NCI-H2107 treated with DMSO at 0.1 percent for 48 hours (cell line): ENCODE results near the gene BORCS6.

Source experiments
- DNase-seq: peaks from one replicate; lab custom pipeline; 2025; ENCODE audit not compliant: unreplicated experiment; lab: John Stamatoyannopoulos, UW

Gene BORCS6

DNA sequence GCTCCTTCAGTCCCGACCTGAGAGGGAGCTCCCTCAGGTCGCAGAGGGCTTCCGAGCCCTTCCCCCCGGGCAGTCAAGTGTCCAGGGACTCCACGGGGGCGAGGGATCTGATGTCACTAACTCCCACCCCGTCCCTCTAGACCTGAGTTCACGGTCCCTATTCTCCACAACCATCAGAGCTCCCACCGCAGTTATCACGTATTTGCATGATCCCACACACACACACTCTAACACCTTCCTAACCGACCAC lies 34.1 kb downstream of the BORCS6 start:
- DNase-seq: no peak

DNA sequence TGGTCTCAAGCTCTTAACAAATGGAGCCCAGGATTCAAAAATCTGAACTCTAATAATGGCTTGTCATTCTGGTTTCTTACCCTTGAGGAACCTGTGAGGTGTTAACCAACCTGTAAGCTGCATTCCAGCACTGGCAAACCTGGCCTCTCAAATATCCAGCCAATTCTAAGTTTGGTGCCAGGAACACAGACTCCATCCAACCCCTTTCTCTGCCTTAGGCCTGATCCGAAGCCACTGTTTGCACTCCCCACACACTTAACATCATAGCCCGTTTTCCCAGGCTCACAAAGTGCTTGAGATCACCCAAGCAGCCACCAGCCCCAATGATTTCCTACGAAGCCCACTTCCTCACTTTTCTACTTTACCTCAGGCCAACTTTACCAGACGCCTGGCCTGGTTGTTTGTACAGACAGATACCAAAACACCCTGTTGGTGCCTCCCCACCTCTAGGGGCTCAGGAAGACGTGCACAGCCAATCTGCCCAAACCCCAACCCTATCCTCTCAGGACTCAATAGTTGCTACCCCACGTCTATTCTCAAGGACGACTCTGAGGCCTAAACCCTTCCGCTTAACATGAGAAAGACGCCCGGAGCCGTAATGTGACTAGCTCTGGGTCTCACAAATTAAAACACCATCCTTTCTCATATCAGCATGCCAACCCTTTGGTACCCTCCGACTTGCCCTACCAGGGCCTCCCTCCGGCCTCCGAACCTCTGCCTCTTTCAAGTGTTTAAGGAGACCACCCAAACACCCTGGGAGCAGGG lies 34.6 kb downstream of the BORCS6 start:
- no peak for DNase-seq

DNA sequence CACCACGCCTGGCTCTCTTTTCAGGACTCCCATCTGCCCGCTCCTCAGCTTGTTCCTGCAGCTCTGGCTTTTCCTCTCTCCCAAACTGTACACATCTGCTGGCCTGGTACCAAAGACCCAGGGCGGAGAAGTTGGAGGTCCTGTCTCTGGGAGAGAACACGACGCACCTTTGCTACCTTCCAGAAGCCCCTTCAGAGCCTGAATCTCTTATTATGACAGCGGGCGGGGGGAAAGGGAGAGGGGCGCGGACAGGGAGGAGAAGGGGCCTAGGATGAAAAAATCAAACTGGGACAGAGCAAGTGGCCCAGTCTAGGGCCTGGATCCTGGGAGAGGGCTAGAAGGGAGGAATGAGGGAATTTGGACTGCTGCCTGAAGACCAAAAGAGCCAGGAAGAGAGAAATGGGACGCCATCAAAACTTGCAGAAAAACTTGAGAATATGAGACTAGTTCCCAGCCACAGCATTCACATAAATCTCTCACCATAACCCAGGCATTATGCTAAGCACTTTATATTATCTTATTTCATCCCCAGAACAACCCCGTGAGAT lies 35.3 kb downstream of the BORCS6 start:
- DNase-seq: no peak

DNA sequence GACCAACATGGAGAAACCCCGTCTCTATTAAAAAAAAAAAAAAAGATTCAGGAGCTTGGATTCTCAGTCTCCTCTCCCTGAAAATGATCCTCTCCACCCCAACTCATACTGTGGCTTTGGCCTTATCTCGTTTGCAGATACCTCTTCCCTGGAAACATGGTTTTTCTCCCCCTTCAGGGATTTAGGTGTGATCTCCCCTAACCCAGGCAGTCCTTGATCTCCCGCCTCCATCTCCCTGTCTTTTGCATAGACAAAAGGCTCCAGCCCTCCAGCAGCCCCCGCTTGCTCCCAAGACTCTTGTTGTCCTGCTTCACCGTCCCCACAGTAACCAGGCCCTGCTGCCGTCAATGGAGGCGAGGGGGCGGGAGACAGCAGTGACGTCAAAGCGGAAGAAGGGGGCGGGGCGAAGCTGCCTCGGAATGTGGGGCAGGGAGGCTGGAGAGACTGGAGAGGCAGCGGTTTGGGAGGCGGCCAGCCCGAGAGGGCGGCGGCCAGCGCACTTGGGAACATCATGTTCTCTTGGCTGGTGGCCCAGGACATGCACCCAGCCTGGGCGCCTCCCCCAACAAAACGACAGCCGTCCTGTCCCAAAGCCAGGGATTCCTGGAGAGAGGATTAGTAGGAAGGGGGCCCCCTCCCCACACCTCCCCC lies 35.9 kb downstream of the BORCS6 start:
- no peak for DNase-seq

DNA sequence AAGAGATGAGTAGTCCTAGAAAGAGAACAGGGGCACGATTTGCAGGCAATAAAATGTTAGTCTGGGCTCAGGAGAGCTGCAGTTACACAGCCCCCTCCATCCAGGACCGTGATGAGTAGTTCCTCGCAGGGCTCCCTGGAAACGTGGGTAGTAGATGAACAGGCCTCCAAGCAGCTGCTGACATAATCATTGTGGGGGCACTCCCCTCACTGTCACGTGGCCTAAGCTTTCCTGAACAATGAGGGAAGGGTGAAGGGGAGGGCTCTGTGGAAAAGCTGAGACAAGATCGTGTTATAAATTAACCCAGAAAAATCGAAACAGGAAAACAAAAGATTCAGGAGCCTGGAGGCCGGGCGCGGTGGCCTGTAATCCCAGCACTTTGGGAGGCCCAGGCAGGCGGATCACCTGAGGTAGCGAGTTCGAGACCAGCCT lies 36.4 kb downstream of the BORCS6 start:
- no peak for DNase-seq

DNA sequence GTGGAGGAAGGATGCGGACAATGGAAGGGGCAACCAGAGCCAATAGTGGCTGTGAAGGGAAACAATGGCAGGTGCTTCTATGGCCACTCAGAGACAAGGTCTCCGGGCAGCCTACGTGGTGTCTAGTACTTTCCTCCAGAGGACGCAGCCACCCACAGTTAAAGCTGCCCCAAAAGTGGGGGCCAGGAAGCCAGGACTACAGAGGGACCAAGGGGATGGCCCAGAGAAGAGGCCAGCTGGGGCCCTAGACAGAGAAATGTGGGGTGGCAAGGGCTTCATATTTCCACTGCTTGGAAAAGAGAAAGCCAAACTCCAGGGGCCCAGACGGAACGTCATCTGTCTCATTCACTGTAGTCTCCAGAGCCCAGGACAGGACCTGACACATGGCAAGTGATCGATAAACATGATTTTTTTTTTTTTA lies 36.9 kb downstream of the BORCS6 start:
- no peak for DNase-seq

DNA sequence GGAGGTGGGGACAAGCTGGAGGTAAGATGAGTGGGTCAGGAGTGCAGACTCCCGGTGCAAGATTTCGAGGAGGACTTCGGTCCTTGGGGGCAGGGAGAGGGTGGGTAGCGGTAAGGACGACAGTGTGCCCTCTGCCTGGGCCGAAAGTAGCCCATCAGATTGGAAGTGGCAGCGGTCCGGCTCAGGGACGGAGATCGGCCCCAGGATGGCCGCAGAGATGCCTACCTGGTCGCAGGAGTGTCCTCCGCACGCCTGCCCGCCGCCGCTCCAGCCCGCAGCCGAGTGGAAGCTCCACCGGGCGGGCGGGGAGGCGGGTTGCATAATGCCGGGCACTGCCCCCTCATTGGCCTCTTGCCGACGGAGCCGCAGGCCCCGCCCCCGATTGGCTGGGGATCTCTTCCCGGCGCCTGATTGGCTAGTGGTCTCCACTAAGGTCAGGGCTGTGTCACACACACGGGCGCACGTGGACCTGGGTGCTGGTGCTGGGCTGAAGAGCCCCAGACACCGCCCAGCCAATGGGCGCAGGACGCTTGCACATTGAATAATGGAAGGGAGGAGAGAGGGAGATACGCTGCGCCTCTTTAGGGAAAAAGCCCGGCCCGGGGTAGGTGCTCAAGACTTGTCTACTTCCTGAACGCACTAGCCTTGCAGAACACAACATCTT lies 37.7 kb downstream of the BORCS6 start, which contains the start of gene PER1:
Gene PER1 (minus strand): TSS at position 293 of the 664 bp plus-strand sequence. CDS start 1,698 bp downstream, outside the sequence.
- DNase-seq: no peak

DNA sequence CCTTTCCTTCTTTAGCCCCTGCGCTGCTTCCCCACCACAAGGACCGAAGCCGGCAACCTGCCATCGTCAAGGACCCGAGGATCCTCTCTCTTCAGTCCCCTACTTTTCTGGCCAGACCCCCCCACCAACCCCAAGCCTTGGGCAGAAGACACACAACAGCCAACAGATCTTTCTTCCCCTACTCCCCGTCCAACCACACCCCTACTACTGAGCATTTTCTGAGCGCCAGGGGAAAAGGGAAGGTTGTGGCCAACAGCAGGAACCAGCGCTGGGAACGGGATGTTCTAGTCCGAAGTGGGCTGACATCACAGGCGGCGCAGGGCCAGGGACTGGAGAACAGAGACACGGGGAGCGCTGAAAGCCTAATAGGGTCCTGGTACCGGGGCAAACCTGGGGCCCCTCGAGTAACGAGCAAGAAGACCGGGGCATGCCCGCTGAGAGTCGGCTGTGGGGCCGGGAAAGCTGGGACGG lies 38.3 kb downstream of the BORCS6 start:
- no peak for DNase-seq

DNA sequence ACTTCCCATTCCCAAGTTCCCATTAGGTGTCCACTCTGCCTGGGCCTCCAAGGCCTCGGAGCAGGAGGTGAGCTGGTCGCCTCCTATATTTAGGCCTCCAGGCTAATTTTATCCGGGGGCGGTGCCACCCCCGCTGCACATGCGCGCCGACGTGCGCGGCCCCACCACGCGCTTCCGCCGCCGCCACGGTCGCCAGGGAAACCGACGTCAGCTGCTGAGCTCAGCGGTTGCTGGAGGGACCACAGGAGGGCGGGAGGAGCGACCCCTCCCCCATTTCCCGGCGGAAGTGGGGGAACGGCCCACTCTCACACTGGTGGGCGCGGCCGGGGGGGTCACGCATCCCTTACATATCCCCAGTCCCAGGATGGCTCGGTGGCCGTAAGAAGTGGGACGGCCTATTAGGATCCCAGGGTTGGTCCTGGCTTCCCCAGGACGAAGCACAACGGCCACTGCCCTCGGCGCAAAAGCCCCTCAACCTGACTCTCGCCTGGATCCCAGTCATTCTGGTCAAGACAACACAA lies 38.8 kb downstream of the BORCS6 start:
- no peak for DNase-seq

DNA sequence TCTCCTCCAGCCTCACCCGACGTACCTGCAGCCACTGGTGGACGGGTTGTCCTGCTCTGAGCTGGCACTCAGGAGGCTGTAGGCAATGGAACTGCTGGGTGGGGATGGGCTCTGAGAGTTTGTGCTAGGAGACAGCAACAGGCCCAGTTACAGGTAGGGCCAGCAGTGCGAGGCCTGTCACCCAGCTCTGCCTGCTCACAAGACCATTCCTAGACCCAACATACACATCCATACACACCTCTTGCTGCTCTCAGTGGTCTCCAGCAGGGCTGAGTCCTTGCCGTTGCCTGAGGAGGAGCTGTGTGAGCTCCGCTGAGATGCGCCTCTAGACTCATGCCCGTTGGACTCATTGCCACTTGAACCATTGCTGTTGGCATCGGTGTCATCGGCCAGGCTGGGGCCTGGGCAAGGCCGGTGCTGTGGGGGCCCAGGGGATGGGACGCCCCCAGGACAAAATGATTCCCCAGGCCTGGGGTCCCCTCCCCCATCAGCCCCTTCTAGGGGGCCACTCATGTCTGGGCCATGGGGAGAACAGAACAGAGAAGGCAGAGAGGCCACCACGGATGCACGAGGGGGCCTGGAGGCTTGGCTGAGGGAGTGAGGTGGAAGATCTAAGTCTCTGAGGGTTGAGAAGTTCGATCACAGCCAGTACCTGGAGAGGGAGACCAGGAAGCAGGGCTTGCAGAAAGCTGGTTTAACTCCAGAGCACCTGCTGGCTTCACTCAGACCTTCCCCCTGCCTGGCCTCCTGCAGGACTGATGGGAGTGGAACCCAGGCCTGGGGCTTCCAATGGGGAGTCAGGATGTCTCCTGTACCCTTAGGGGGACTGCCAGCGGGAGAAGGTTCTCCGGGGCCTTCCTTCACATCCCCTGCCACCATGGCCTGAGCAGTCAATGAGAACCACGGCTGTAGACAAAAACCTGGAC lies 39.5 kb downstream of the BORCS6 start:
- DNase-seq: no peak

DNA sequence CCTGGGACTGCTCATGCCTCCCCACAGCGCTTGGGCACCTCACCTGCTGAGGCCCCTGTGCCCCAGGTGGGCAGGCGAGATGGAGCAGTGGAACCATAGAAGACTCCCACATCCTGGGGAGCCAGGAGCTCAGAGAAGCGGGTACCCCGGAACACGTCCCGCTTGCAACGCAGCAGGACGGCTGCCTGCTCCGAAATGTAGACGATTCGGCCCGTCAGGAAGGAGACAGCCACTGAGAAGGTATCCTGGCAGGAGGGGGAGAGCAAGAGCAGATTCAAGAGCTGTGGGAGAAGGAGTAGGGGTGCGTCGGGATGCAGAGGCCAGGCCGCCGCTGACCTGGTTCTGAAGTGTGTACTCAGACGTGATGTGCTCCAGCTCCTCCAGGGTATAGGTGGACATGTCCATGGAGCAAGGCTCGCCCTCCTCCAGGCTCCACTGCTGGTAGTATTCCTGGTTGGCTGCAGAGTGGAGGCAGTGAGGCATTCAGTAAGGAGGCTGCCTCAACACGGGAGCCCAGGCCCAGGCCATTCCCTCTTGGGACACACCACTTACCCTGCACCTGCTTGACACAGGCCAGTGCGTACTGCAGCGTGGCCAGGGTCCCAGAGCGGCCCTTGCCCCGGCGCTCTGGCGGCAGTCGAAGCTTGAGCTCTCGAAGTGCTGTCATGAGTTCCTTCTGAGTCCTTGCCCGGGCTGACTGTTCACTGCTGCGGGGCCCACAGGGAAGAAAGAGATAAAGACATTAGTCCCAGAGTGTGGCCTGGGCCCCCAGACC lies 40.4 kb downstream of the BORCS6 start:
- DNase-seq: no peak

DNA sequence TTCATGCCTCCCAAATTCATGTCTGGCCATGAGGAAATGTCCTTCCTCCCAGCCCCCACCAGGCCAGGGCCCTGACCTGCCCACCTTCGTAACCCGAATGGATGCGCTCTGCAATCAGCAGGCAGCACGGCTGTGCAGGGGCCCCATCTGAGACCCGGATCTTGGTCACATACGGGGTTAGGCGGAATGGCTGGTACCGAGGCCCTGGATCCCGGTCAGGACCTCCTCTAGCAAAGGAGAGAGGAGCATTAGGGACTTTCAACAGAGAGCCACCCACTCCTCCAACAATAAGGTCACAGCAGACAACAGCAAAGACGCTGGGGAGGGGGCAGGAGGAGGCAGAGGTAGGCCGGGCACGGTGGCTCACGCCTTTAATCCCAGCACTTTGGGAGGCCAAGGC lies 41.4 kb downstream of the BORCS6 start:
- DNase-seq: no peak

DNA sequence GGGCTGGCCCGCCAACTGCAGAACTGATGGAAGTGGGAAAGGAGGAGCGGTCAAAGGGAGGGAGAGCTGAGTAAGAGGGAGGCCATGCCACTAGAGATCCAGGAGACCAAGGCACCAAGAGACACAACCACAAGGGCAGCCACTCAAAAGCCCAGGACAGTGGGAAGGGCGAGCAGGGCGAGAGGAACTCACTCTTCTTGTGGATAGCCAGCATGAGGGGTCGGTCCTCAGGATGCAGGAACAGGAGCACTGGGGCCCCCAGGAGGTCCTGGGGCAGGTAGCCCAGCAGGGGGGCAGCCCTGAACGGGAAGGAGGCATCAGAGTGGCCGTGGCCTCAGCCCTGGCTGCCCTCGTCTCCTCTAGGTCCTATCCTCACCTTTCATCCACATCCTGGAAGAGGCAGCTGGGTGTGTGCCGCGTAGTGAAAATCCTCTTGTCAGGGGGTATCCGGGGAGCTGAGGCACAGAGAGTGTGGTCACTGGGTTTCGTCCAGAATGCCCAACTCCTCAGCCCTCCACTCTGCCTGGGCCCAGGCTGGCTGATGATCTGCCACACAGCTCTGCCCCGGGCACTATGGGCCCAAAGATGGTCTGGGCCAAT lies 42.1 kb downstream of the BORCS6 start:
- no peak for DNase-seq

DNA sequence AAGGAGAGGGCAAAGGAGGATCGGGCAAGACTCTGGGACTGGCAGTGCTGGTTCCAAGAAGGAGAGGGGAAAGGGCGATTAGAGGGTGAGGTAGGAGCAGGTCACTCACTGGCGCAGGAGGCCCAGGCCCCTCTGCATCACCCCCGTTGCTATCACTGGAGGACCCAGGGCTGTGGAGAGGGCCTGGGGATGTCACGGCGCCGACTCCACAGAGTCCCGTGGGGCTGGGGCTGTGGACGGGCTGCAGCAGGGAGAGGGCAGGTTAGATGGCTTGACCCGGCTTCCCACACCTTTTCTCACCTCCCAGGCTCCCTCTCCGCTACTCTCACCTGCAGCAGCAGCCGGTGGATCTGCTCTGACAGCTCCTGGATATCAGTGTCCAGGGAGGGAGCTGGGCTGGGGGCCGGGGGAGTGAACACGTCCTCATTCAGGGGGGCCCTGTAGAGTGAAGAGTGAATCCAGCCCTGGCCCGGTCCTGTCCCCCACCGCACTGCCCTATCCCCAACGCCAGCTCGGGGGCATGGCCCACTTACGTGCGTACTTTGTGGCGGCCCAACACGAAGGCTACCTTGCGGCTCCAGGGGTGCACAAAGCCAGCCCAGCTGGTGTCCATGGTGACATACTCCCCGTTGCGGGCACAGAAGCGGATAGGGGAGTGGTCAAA lies 42.7 kb downstream of the BORCS6 start:
- DNase-seq: no peak

DNA sequence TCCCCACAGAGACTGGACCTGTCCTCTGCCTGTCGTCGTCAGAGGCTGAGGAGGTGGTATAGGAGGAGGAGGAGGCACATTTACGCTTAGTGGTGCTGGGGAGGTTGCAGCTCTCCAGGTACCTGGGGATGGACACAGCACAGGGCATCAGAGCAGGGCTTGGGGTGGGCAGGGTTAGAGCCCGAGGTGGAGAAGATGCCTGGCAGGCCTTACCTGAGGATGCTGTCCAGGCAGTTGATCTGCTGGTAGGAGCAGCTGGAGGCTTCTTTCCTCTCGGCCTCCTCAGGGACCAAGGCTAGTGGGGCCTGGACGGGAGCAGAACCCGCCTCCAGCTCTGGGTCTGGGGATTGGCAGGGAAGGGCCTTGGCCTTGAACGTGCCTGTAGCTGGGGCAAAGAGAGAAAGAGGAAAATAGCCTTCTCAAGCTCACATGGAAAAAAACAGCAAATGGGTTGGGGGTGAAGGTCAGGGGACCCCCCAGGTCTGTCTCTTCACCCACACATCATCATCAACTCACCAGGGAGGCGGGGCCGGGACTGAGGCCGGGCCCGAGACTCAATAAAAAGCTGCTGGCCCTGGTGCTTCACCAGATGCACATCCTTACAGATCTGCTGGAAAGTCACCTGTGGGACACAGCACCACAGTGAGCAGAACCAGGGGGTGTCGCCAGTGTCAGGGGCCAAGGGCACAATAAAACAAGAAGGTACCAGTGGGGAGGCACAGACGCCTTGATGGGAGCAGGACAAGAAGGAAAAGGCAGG lies 43.4 kb downstream of the BORCS6 start:
- DNase-seq: no peak

DNA sequence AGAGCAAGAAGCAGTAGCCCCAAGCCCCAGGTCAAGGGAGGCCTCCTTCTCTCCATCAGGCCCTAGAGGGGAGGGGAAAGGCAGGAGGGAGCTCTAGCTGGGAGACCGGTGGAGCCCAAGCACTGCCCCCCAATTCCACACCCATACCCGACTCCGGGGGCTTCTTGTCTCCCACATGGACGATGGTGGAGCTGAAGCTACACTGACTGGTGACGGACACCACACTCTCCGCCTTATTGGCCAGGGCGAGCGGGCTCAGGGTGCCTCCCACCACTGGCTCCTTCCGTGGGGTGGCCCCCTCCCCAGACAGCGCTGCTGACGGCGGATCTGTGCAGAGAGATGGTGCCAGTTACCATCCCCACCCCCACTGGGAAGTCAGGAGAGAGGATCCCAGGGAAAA lies 44.2 kb downstream of the BORCS6 start:
- no peak for DNase-seq

DNA sequence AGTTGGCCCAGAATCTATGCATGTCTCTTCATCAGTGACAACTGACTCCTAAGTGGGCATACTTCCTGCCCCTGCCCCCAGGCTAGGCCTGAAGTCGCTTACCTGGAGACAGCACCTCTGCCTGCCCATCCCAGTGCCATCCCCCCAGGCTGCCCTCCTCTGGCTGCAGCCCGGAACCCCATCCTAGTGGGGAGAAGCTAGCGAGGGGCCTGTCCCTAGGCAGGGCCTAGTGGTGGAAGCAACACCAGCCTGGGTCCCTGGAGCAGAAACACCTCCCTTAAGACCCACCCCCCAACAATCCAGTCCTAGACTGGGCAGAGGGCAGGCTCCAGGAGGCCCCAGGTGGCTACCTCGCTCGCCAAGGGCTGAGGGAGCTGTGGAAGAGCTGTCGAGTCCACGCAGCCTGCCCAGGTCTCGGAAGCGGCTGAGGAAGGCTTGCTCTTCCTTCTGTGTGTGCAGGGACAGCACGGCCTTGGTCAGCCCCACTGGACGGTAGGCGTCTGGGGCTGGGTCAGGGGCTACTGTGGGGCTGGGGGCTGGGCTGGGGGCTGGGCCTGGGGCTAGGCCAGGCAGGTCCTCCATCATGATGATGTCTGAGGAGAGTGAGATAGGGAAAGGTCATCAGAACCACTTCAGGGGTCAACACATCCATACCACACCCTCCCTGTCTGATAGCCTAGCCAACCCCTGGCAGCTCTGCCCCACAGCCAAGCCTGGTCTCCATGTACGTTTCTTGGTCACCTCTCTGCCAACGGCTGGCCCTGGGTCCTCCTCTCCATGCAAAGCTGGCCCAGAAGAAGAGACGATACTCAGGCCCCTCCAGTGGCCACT lies 45.4 kb downstream of the BORCS6 start:
- no peak for DNase-seq
